ENCODE results near the gene GUCA1A.

Gene GUCA1A

DNA sequence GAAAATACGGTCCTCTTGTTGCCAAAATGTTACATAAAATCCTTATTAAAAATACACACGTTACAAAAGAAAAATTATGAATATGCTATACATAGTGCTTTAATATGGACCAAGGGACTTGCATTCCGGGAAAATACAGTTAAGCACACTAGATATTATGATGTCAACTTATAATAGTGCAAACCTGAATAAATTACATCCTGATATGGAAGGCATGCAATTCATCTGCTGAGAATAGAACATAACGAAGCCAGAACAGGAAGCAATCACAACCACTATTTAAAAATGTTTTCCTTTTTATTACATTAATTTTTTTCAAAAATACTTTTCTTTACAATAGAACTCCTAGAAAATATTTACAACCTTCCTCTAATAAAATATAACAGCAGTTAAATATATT lies 52.3 kb downstream of the GUCA1A start:
- Histone ChIP-seq H3K36me3 (ENCODE audit: insufficient read depth, low read length) (peaks cover 9% of the 10 kb centered on the region; the same call in 1 of the 2 replicates), H3F3A (ENCODE audit: low read depth) (no peaks in the 10 kb centered on the region), H3K9me2 (replicated peaks; ENCODE audit: low read depth, low read length) (no peaks in the 10 kb centered on the region), H3K4me3 (ENCODE audit: low read length, poor library complexity, severe bottlenecking) (no peak overlapping the region), H4K20me1 (ENCODE audit: insufficient read depth, low read length, poor library complexity, severe bottlenecking) (no peaks in the 10 kb centered on the region), H3K9ac (ENCODE audit: low read depth, low read length, poor library complexity, severe bottlenecking) (no peak overlapping the region), H3K27me3 (ENCODE audit: insufficient read depth, low read length, poor library complexity, severe bottlenecking) (no peaks in the 10 kb centered on the region), H3K4me2 (ENCODE audit: low read depth, low read length, poor library complexity, severe bottlenecking) (no peak overlapping the region), H3K79me2 (ENCODE audit: insufficient read depth, low read length) (no peaks in the 10 kb centered on the region), H3K4me1 (ENCODE audit: insufficient read depth, low read length, poor library complexity, severe bottlenecking) (no peaks in the 10 kb centered on the region), H2AFZ (ENCODE audit: low read length) (no peak overlapping the region), H3K9me3 (ENCODE audit: insufficient read depth, low read depth, low read length) (no peaks in the 10 kb centered on the region)
- TF ChIP-seq EZH2phosphoT487 (IDR thresholded peaks at IDR 0.05; ENCODE audit: borderline replicate concordance), result no peak
- TF ChIP-seq, protein P1, sequence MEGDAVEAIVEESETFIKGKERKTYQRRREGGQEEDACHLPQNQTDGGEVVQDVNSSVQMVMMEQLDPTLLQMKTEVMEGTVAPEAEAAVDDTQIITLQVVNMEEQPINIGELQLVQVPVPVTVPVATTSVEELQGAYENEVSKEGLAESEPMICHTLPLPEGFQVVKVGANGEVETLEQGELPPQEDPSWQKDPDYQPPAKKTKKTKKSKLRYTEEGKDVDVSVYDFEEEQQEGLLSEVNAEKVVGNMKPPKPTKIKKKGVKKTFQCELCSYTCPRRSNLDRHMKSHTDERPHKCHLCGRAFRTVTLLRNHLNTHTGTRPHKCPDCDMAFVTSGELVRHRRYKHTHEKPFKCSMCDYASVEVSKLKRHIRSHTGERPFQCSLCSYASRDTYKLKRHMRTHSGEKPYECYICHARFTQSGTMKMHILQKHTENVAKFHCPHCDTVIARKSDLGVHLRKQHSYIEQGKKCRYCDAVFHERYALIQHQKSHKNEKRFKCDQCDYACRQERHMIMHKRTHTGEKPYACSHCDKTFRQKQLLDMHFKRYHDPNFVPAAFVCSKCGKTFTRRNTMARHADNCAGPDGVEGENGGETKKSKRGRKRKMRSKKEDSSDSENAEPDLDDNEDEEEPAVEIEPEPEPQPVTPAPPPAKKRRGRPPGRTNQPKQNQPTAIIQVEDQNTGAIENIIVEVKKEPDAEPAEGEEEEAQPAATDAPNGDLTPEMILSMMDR (conservative IDR thresholded peaks at IDR 0.05; ENCODE audit: low read length), result no peak

DNA sequence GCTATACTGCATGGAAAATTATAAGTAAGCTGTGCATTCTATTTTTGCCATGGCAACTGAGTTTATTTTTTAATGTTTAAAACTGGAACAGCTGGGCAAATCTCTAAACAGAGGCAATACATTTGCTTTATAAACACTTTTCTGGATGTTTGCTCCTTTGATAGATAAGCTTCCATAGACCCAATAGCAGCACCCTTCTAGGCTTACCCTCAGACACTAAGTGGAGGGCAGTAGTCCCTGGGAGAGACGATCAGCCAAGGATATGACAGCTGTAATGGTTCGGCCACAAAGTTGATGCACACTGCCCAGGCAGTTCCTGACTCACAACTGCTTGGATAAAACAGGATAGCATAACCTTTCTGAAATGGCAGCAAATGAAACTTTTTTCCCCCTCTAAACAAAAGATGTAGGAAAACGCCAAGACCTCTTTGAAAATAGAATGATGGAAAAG lies 53.0 kb downstream of the GUCA1A start:
- no peak for TF ChIP-seq EZH2phosphoT487 (IDR thresholded peaks at IDR 0.05; ENCODE audit: borderline replicate concordance)
- TF ChIP-seq, protein P1 (conservative IDR thresholded peaks at IDR 0.05; ENCODE audit: low read length), result no peak
- Histone ChIP-seq H3K9me3 (ENCODE audit: insufficient read depth, low read depth, low read length) (no peaks in the 10 kb centered on the region), H3K4me2 (ENCODE audit: low read depth, low read length, poor library complexity, severe bottlenecking) (no peak overlapping the region), H3F3A (ENCODE audit: low read depth) (no peaks in the 10 kb centered on the region), H3K9ac (ENCODE audit: low read depth, low read length, poor library complexity, severe bottlenecking) (no peak overlapping the region), H2AFZ (ENCODE audit: low read length) (no peak overlapping the region), H3K9me2 (replicated peaks; ENCODE audit: low read depth, low read length) (no peaks in the 10 kb centered on the region), H3K27me3 (ENCODE audit: insufficient read depth, low read length, poor library complexity, severe bottlenecking) (no peaks in the 10 kb centered on the region), H3K4me1 (ENCODE audit: insufficient read depth, low read length, poor library complexity, severe bottlenecking) (no peaks in the 10 kb centered on the region), H4K20me1 (ENCODE audit: insufficient read depth, low read length, poor library complexity, severe bottlenecking) (no peaks in the 10 kb centered on the region), H3K36me3 (ENCODE audit: insufficient read depth, low read length) (peaks cover 9% of the 10 kb centered on the region; the same call in 1 of the 2 replicates), H3K4me3 (ENCODE audit: low read length, poor library complexity, severe bottlenecking) (no peak overlapping the region), H3K79me2 (ENCODE audit: insufficient read depth, low read length) (no peaks in the 10 kb centered on the region)

DNA sequence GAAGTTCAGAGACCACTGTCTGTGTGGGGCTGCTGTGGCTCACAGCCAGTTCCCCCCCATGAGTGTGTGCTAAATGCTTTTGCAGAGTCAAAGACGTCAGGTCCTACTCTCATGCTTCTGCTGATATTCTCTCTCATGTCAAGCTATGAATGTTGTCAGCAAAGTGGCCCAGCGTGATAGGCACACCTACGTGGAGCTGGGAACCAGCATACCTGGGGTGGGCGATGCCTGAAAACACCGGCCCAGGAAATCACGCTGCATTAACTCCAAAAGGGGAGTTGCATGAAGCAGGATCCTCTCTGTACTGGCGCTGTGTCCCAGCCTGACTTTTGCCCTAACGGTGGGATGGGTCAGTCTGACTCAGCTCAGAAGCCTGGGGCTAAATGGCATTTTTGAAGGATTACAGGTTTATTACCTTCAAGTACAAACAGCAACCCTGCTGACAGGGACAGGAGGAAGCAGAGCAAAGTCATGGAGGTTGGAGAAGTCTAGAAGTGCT lies 53.5 kb downstream of the GUCA1A start:
- H3K4me2 ChIP-seq (ENCODE audit: low read depth, low read length, poor library complexity, severe bottlenecking), result no peak overlapping the region
- H3K4me1 ChIP-seq (ENCODE audit: insufficient read depth, low read length, poor library complexity, severe bottlenecking), result no peaks in the 10 kb centered on the region

More for the DNA sequence above, 53.5 kb downstream of the GUCA1A start:
- no peaks in the 10 kb centered on the region for H3K79me2 ChIP-seq (ENCODE audit: insufficient read depth, low read length)
- H3K9me3 ChIP-seq (ENCODE audit: insufficient read depth, low read depth, low read length), result no peaks in the 10 kb centered on the region
- H3F3A ChIP-seq (ENCODE audit: low read depth), result no peaks in the 10 kb centered on the region
- H3K27me3 ChIP-seq (ENCODE audit: insufficient read depth, low read length, poor library complexity, severe bottlenecking), result no peaks in the 10 kb centered on the region
- TF ChIP-seq, protein P1 (conservative IDR thresholded peaks at IDR 0.05; ENCODE audit: low read length), result no peak
- no peak for TF ChIP-seq EZH2phosphoT487 (IDR thresholded peaks at IDR 0.05; ENCODE audit: borderline replicate concordance)
- H3K4me3 ChIP-seq (ENCODE audit: low read length, poor library complexity, severe bottlenecking), result no peak overlapping the region
- no peak overlapping the region for H3K9ac ChIP-seq (ENCODE audit: low read depth, low read length, poor library complexity, severe bottlenecking)
- peaks cover 14% of the 10 kb centered on the region; the same call in 1 of the 2 replicates for H3K36me3 ChIP-seq (ENCODE audit: insufficient read depth, low read length)
- H3K9me2 ChIP-seq (replicated peaks; ENCODE audit: low read depth, low read length), result no peaks in the 10 kb centered on the region
- H2AFZ ChIP-seq (ENCODE audit: low read length), result no peak overlapping the region
- H4K20me1 ChIP-seq (ENCODE audit: insufficient read depth, low read length, poor library complexity, severe bottlenecking), result no peaks in the 10 kb centered on the region
